WTC11 (cell line): ENCODE measurements around the gene RGCC.

Experiments used
- FOXP1 ChIP-seq: sonication (generic); formaldehyde crosslinking; IDR thresholded peaks from 2 replicates; pipeline ENCODE4 v1.8.0; 2022; ENCODE audit warnings: missing genetic modification reagents, mild to moderate bottlenecking, moderate library complexity, borderline replicate concordance
- HMGXB4 ChIP-seq: sonication (generic); formaldehyde crosslinking; IDR thresholded peaks from 2 replicates; pipeline ENCODE4 v1.8.1; 2023; ENCODE audit warnings: mild to moderate bottlenecking, moderate library complexity, missing genetic modification reagents
- TF ChIP-seq, protein P1 (sequence below): fragments of 200-600 bp; IDR thresholded peaks from 2 replicates; pipeline ENCODE4 v1.8.0; 2022; ENCODE audit warnings: antibody characterized with exemption
- TF ChIP-seq, protein P2 (sequence below): sonication (generic); formaldehyde crosslinking; IDR thresholded peaks from 2 replicates; pipeline ENCODE4 v1.8.1; 2022; ENCODE audit warnings: mild to moderate bottlenecking, missing genetic modification reagents, moderate library complexity, borderline replicate concordance
- TF ChIP-seq, protein P3 (sequence below): sonication (generic); formaldehyde crosslinking; IDR thresholded peaks from 2 replicates; pipeline ENCODE4 v1.8.1; 2022; ENCODE audit warnings: low read depth, mild to moderate bottlenecking, moderate library complexity, missing genetic modification reagents, borderline replicate concordance

GRCh38 chr13:41413872-41414271, 43.5 kb upstream of the RGCC start:
- TF ChIP-seq, protein P1, sequence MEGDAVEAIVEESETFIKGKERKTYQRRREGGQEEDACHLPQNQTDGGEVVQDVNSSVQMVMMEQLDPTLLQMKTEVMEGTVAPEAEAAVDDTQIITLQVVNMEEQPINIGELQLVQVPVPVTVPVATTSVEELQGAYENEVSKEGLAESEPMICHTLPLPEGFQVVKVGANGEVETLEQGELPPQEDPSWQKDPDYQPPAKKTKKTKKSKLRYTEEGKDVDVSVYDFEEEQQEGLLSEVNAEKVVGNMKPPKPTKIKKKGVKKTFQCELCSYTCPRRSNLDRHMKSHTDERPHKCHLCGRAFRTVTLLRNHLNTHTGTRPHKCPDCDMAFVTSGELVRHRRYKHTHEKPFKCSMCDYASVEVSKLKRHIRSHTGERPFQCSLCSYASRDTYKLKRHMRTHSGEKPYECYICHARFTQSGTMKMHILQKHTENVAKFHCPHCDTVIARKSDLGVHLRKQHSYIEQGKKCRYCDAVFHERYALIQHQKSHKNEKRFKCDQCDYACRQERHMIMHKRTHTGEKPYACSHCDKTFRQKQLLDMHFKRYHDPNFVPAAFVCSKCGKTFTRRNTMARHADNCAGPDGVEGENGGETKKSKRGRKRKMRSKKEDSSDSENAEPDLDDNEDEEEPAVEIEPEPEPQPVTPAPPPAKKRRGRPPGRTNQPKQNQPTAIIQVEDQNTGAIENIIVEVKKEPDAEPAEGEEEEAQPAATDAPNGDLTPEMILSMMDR: no peak
- TF ChIP-seq, protein P2, sequence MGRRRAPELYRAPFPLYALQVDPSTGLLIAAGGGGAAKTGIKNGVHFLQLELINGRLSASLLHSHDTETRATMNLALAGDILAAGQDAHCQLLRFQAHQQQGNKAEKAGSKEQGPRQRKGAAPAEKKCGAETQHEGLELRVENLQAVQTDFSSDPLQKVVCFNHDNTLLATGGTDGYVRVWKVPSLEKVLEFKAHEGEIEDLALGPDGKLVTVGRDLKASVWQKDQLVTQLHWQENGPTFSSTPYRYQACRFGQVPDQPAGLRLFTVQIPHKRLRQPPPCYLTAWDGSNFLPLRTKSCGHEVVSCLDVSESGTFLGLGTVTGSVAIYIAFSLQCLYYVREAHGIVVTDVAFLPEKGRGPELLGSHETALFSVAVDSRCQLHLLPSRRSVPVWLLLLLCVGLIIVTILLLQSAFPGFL (CRISPR knock-in tag): no peak
- TF ChIP-seq, protein P3, sequence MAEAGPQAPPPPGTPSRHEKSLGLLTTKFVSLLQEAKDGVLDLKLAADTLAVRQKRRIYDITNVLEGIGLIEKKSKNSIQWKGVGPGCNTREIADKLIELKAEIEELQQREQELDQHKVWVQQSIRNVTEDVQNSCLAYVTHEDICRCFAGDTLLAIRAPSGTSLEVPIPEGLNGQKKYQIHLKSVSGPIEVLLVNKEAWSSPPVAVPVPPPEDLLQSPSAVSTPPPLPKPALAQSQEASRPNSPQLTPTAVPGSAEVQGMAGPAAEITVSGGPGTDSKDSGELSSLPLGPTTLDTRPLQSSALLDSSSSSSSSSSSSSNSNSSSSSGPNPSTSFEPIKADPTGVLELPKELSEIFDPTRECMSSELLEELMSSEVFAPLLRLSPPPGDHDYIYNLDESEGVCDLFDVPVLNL: no peak
- no peak for TF ChIP-seq HMGXB4 (CRISPR knock-in tag)
- no peak for TF ChIP-seq FOXP1 (CRISPR knock-in tag)
